ENCODE measurements around the gene DERL3. TPM values are rescaled to one million over a fixed set of nuclear protein-coding genes. Genes with fewer than 3 reads are reported as not detected.

DERL3 gene
- total and polyA plus RNA-seq, 8 donors = 0.45 to 24.5 (median 7.1) TPM

DNA sequence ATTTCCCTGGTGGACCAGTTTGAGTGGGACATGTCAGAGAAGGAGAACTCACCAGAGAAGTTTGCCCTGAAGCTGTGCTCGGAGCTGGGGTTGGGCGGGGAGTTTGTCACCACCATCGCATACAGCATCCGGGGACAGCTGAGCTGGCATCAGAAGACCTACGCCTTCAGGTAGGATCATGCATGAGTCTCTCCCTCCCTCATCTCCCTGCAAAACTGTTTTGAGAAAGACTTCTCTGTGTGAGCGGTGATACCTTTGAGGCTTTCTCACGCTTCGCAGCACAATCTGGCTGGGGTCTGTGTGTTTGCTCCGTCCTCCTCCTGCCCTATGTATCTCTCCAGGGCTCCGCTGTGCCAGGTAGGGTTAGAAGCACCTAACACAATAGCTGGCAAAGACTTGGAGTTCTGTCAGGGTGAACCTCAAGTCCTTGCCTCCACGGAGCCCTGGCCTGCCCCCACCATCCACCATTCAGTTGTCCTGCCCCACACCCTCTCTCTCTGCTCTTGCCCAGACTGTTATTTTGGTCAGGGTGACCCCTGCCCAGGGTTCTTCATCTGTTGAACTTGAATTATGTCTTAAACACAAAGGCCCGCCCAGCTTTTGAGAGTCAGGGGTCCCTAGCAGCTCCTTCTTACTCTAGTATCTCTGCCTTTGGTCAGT is 13.4 kb downstream of the DERL3 start:
- Histone ChIP-seq H3K4me1 (no peaks in the 10 kb centered on the region), H3K27me3 (no peaks in the 10 kb centered on the region), H3K27ac (no peak overlapping the region), H3K9me3 (no peaks in the 10 kb centered on the region), H3K36me3 (peaks cover 72 to 100% (median 100%) of the 10 kb centered on the region in 4 donors), H3K4me3 (no peak overlapping the region)
- peak in 1 of 2 donors; percentile 0 for DNase-seq
- no peak for TF ChIP-seq EP300 (IDR thresholded peaks at IDR 0.05)
- TF ChIP-seq, protein P1, sequence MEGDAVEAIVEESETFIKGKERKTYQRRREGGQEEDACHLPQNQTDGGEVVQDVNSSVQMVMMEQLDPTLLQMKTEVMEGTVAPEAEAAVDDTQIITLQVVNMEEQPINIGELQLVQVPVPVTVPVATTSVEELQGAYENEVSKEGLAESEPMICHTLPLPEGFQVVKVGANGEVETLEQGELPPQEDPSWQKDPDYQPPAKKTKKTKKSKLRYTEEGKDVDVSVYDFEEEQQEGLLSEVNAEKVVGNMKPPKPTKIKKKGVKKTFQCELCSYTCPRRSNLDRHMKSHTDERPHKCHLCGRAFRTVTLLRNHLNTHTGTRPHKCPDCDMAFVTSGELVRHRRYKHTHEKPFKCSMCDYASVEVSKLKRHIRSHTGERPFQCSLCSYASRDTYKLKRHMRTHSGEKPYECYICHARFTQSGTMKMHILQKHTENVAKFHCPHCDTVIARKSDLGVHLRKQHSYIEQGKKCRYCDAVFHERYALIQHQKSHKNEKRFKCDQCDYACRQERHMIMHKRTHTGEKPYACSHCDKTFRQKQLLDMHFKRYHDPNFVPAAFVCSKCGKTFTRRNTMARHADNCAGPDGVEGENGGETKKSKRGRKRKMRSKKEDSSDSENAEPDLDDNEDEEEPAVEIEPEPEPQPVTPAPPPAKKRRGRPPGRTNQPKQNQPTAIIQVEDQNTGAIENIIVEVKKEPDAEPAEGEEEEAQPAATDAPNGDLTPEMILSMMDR (IDR thresholded peaks at IDR 0.05) = no peak
- TF ChIP-seq POLR2A (IDR thresholded peaks at IDR 0.05) = no peak
- TF ChIP-seq POLR2AphosphoS5 (IDR thresholded peaks at IDR 0.05) = no peak
- intact Hi-C loops (cut with DNase I; ENCODE audit: low total_unique reads) = no loop called here
- 92 to 96% (median 95%) methylated on average over 11 to 12 of the region's 12 CpGs for WGBS, 5 donors

DNA sequence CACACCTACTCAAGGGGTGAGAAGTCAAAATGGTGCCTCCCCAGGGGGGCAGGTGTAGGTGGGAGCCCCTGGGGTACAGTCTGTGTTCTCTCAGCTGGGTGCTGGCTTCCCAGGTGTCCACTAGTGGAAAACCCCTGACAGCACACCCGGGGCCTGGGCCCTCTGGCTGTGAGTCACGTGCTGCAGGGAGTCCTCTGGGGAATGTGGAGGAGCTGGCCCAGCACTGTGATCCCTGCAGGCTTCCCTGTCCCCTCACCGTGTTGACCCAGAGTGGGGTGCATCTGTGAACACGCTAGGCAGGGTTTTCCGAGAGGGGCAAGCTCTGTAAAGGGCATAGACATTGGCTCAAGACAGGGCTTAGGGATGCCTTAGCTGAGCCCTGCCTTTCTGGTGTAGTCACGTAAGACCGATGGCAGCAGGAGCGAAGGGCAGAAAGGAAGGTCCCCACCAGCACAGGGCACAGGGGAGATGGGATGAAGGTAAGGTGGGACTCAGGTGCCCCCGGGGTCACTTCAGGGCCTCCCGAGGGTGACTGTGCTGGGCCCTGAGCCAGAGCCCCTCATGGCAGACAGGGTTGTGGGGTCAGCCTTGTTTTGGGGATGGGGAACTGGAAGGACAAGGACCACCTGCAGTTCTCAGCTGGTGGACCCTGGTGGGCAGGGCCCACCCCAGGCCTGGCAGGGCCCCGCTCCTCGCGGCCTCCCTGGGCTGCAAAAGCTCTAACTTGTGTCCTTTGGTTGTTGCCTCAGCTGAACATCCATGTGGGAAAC is 14.1 kb downstream of the DERL3 start:
- DNase-seq = peak in 1 of 2 donors; percentile 0
- 87 to 95% (median 90%) methylated on average over 6 to 13 of the region's 13 CpGs for WGBS, 5 donors
- no peak overlapping the region for H3K4me3 ChIP-seq

DNA sequence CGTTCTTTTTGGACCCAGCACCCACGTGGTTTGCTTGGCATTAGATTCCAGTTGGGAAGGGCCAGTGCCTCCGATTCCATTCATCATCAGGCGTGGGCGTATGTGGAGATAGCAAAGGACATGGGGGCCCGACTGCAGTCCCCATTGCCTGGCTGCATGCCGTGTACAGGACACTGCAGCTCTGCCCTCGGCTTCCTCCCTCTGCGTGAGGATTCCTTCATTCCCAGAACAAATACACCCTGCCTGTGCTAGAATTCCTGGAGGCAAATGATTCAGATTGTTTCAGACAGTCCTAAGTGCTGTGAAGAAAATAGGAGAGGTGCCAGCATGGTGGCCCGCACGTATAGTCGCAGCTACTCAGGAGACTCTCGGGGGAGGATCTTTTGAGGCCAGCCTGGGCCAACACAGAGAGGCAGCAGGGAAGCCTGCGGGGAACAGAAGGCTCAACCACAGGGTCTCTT is 15.4 kb downstream of the DERL3 start:
- WGBS, 5 donors = 82 to 87% (median 84%) methylated on average over 10 to 14 of the region's 14 CpGs
- H3K9me3 ChIP-seq = no peaks in the 10 kb centered on the region
- intact Hi-C loops (cut with DNase I; ENCODE audit: low total_unique reads) = no loop called here
- peak in 1 of 2 donors; percentile 1 for DNase-seq
- no peak for TF ChIP-seq POLR2AphosphoS5 (IDR thresholded peaks at IDR 0.05)
- H3K4me1 ChIP-seq = no peaks in the 10 kb centered on the region
- no peak overlapping the region for H3K4me3 ChIP-seq
- H3K27me3 ChIP-seq = no peaks in the 10 kb centered on the region
- H3K27ac ChIP-seq = no peak overlapping the region
- H3K36me3 ChIP-seq = peaks cover 72 to 100% (median 100%) of the 10 kb centered on the region in 4 donors

More for the DNA sequence above, 14.1 kb downstream of the DERL3 start:
- intact Hi-C loops (cut with DNase I; ENCODE audit: low total_unique reads) = no loop called here
- Histone ChIP-seq H3K9me3 (no peaks in the 10 kb centered on the region), H3K4me1 (no peaks in the 10 kb centered on the region), H3K36me3 (peaks cover 72 to 100% (median 100%) of the 10 kb centered on the region in 4 donors), H3K27me3 (no peaks in the 10 kb centered on the region), H3K27ac (no peak overlapping the region)
- TF ChIP-seq, protein P1 (IDR thresholded peaks at IDR 0.05) = no peak
- TF ChIP-seq EP300 (IDR thresholded peaks at IDR 0.05) = no peak
- no peak for TF ChIP-seq POLR2A (IDR thresholded peaks at IDR 0.05)
- no peak for TF ChIP-seq POLR2AphosphoS5 (IDR thresholded peaks at IDR 0.05)

DNA sequence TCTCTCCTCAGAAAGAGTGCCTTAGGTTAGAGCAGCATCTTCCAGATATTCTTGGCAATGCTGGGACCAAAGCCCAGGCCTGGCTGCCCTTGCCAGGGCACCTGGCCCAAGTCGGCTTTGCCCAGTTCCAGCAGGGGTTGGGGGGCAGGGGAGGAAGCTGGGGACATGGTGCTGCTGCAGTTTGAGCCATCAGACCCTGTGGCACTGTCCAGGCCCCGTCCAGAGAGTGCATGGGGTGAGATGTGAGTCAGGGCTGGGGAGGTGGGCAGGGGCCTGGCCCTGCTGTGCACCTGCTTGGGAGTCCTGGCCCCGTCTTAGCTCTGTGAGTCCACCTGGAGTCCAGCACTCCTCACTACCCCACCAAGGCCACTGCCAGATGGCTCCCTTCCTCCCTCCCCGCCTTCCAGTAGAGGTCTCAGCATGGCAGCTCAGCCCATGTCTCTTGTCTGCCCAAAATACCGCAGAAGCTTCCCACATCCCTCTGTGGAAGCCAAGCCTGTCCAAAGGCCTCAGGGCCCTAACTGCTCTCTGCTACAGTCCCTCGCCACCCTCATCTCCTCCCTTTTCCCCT is 16.6 kb downstream of the DERL3 start:
- no peaks in the 10 kb centered on the region for H3K4me1 ChIP-seq
- H3K4me3 ChIP-seq = no peak overlapping the region
- peaks cover 68 to 100% (median 100%) of the 10 kb centered on the region in 4 donors for H3K36me3 ChIP-seq
- intact Hi-C loops (cut with DNase I; ENCODE audit: low total_unique reads) = no loop called here
- peak in 1 of 2 donors; percentile 1 for DNase-seq
- 64 to 86% (median 84%) methylated on average over 5 to 6 of the region's 6 CpGs for WGBS, 5 donors
- H3K9me3 ChIP-seq = no peaks in the 10 kb centered on the region
- H3K27me3 ChIP-seq = no peaks in the 10 kb centered on the region
- no peak for TF ChIP-seq POLR2A (IDR thresholded peaks at IDR 0.05)
- no peak for TF ChIP-seq EP300 (IDR thresholded peaks at IDR 0.05)
- TF ChIP-seq POLR2AphosphoS5 (IDR thresholded peaks at IDR 0.05) = no peak
- TF ChIP-seq, protein P1 (IDR thresholded peaks at IDR 0.05) = no peak
- H3K27ac ChIP-seq = no peak overlapping the region

Data from stomach (tissue), 9 donors.